Common myeloid progenitor, CD34-positive (primary cell): ENCODE measurements around the gene NDUFAF4.

ENCODE experiments used
- CTCF ChIA-PET: fragments of 350-600 bp; sonication (Branson Sonifier 250); formaldehyde crosslinking; loops from one replicate; lab custom pipeline; 2021; ENCODE audit warnings: antibody characterized with exemption; lab: Charles Lee
- POLR2A ChIA-PET: fragments of 350-600 bp; sonication (Branson Sonifier 250); formaldehyde crosslinking; loops from one replicate; lab custom pipeline; 2021; ENCODE audit warnings: antibody characterized with exemption; lab: Charles Lee
- DNase-seq, 3 donors: peaks; one replicate each; pipeline versions ENCODE4 v3.0.0 to v3.0.0-alpha.2; 2013
- H3K27ac ChIP-seq, 2 experiments: 1 replicate in 1 of 2; 2 replicates in 1 of 2; pipeline ENCODE4 v1.7.0; 2013; ENCODE audit warnings: inconsistent platforms in 2 of 2, low read length in 2 of 2, mild to moderate bottlenecking in 2 of 2, low read depth in 1 of 2, moderate library complexity in 1 of 2; ENCODE audit not compliant: severe bottlenecking in 2 of 2, insufficient read depth in 1 of 2, poor library complexity in 1 of 2
- H3K27me3 ChIP-seq, 5 experiments: replicated peaks in 2 of 5; 1 replicate in 3 of 5; 2 replicates in 2 of 5; pipeline versions ENCODE4 v1.6.1 to v1.7.0; 2013; ENCODE audit warnings: low read length in 4 of 5, mild to moderate bottlenecking in 2 of 5, moderate library complexity in 2 of 5, inconsistent platforms in 1 of 5; ENCODE audit not compliant: insufficient read depth in 5 of 5, control insufficient read depth in 4 of 5
- H3K36me3 ChIP-seq, 4 experiments: 1 replicate in 2 of 4; 2 replicates in 2 of 4; pipeline versions ENCODE4 v1.6.1 to v1.7.0; 2013; ENCODE audit warnings: low read length in 3 of 4, control low read depth in 1 of 4, mild to moderate bottlenecking in 1 of 4; ENCODE audit not compliant: control insufficient read depth in 4 of 4, insufficient read depth in 4 of 4
- H3K4me1 ChIP-seq, 4 experiments: 1 replicate in 3 of 4; 2 replicates in 1 of 4; pipeline versions ENCODE4 v1.6.1 to v1.7.1; 2013; ENCODE audit warnings: low read length in 3 of 4, mild to moderate bottlenecking in 3 of 4, control low read depth in 1 of 4, inconsistent platforms in 1 of 4, moderate library complexity in 1 of 4; ENCODE audit not compliant: control insufficient read depth in 4 of 4, insufficient read depth in 4 of 4; ENCODE audit errors: control extremely low read depth in 1 of 4
- H3K4me3 ChIP-seq, 7 experiments: 1 replicate in 4 of 7; 2 replicates in 3 of 7; pipeline versions ENCODE4 v1.5.1 to v1.7.0; 2013; ENCODE audit warnings: mild to moderate bottlenecking in 7 of 7, low read length in 6 of 7, moderate library complexity in 6 of 7, inconsistent platforms in 2 of 7, low read depth in 2 of 7, control low read depth in 1 of 7; ENCODE audit not compliant: insufficient read depth in 4 of 7, control insufficient read depth in 1 of 7; ENCODE audit errors: extremely low read depth in 1 of 7
- H3K9me3 ChIP-seq, 5 experiments: 1 replicate in 4 of 5; 2 replicates in 1 of 5; pipeline versions ENCODE4 v1.6.1 to v1.7.1; 2013; ENCODE audit warnings: low read length in 4 of 5, mild to moderate bottlenecking in 2 of 5, inconsistent platforms in 1 of 5, low read depth in 1 of 5, moderate library complexity in 1 of 5; ENCODE audit not compliant: control insufficient read depth in 4 of 5, insufficient read depth in 2 of 5; ENCODE audit errors: control extremely low read depth in 1 of 5
- WGBS: methylation state at CpG from one replicate; pipeline ENCODE4 v1.1.5; 2013; ENCODE audit not compliant: insufficient coverage; 5-methylcytosine and 5-hydroxymethylcytosine counted together

The NDUFAF4 gene

DNA sequence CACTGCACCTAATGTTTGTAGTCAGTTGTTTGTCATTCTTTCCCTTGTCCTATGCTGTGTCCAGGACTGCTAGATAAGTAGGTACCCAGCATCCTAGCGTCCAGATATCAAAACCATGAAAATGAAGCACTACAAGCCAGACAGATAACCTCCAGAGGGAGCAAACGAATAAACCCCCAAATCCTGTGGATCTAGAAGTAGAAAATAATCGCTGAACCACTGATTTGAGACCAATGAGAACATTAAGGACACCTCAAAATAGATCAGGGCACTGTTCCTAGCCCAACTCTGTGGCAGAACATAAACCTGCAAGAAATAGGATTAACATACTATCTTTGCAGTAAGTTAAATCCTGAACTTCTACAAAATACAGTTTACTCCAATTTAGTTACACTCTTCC is 25.7 kb upstream of the NDUFAF4 start:
- peak overlapping the region in 2 of 7 experiments; percentile 71 to 86 for H3K4me3 ChIP-seq
- no peaks in the 10 kb centered on the region for H3K36me3 ChIP-seq
- CTCF ChIA-PET, result no interaction called here
- DNase-seq, result no peak
- 90% methylated on average over 2 of the region's 3 CpGs for WGBS
- peak overlapping the region in 1 of 2 experiments; percentile 50 for H3K27ac ChIP-seq
- H3K9me3 ChIP-seq, result no peaks in the 10 kb centered on the region
- peaks cover 0 to 7% (median 0%) of the 10 kb centered on the region in 5 experiments for H3K27me3 ChIP-seq
- POLR2A ChIA-PET, result no interaction called here
- peaks cover 8 to 18% (median 15%) of the 10 kb centered on the region in 4 experiments for H3K4me1 ChIP-seq

DNA sequence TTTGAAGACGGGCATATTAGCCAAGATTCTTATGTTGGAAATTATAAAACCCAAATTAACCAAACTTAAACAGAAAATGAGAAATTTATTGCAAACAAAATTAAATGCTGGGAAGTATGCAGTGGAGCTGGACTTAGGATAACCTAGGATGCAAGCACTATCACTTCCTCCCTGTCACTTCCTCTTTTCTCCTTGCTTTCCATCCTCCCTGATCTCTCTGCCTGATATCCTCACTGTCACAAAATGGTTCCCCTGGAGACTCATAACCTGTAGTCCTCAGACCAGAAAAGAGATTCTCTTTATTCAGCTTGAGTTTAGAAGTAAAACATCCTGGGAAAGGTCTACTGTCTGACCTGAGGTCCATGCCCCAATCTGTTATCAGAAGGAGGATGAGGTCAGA is 19.4 kb upstream of the NDUFAF4 start:
- ChIA-PET POLR2A (no interaction called here), CTCF (interaction anchor here (1.5 to 2.0 kb wide), 2 partner anchors 9 to 10 kb away, joined by 4 read pairs; no protein-coding TSS in a partner anchor)
- WGBS, result no CpG with 5 or more reads among the region's 1 CpG

DNA sequence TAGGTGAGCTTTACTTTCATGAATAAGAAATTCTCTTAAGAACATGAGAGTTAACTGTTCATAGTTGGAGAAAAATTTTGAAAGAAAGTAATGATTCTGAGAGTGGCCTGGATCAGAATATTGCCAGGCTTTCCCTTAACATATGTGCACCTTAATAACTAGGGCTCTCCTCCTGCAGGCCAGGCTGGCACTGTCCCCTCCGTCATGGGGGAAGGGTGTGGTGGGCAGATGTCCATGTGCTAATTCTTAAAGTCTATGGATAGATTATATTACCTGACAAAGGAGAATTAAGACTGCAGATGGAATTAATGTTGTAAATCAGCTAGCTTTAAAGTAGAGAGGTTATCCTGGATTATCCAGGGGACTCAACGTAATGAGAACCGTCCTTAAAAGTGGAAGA is 15.9 kb upstream of the NDUFAF4 start:
- CTCF ChIA-PET, result interaction anchor here (0.7 to 1.2 kb wide), 4 partner anchors 8 to 286 kb away, joined by 3 to 4 read pairs (median 3); no protein-coding TSS in a partner anchor
- H3K4me1 ChIP-seq, result peaks cover 0 to 2% (median 0%) of the 10 kb centered on the region in 4 experiments
- no peak overlapping the region for H3K4me3 ChIP-seq
- no peaks in the 10 kb centered on the region for H3K36me3 ChIP-seq
- 80% methylated on average over 2 of the region's 3 CpGs for WGBS
- peaks cover 0 to 3% (median 2%) of the 10 kb centered on the region in 5 experiments for H3K27me3 ChIP-seq
- no peak for DNase-seq
- POLR2A ChIA-PET, result no interaction called here
- no peak overlapping the region for H3K27ac ChIP-seq
- no peaks in the 10 kb centered on the region for H3K9me3 ChIP-seq

More for the DNA sequence above, 19.4 kb upstream of the NDUFAF4 start:
- Histone ChIP-seq H3K9me3 (no peaks in the 10 kb centered on the region), H3K4me1 (peaks cover 0 to 2% (median 0%) of the 10 kb centered on the region in 4 experiments), H3K4me3 (no peak overlapping the region), H3K36me3 (no peaks in the 10 kb centered on the region), H3K27me3 (peaks cover 0 to 3% (median 0%) of the 10 kb centered on the region in 5 experiments), H3K27ac (no peak overlapping the region)
- DNase-seq, result peak in 1 of 3 donors; percentile 18

DNA sequence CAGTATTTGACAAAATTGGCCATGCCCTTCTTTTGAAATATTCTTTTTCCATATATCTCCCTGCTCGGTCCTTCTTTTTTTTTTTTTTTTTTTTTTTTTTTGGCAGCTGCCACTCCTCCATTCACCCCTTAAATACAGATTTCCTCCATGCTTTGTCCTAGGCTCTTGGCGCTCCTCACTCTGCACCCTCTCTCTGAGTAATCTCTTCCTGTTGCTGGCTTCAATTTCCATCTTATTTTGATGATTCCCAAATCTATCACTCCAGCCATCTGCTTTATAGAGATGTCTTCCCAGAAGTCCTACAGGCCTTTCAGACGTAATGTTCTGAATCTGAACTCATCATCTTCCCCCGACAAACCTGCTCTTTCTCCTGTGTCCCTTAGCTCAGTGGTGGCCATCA is 14.1 kb upstream of the NDUFAF4 start:
- Histone ChIP-seq H3K27me3 (peaks cover 0 to 5% (median 2%) of the 10 kb centered on the region in 5 experiments), H3K9me3 (no peaks in the 10 kb centered on the region), H3K27ac (no peak overlapping the region), H3K4me3 (no peak overlapping the region), H3K36me3 (no peaks in the 10 kb centered on the region), H3K4me1 (peaks cover 0 to 2% (median 0%) of the 10 kb centered on the region in 4 experiments)
- 88% methylated on average over 3 of the region's 4 CpGs for WGBS
- CTCF ChIA-PET, result interaction anchor here (1.0 to 1.8 kb wide), 3 partner anchors 9 to 147 kb away, joined by 4 to 5 read pairs (median 4); partner anchors contain the start of gene NDUFAF4
- DNase-seq, result no peak
- POLR2A ChIA-PET, result no interaction called here

DNA sequence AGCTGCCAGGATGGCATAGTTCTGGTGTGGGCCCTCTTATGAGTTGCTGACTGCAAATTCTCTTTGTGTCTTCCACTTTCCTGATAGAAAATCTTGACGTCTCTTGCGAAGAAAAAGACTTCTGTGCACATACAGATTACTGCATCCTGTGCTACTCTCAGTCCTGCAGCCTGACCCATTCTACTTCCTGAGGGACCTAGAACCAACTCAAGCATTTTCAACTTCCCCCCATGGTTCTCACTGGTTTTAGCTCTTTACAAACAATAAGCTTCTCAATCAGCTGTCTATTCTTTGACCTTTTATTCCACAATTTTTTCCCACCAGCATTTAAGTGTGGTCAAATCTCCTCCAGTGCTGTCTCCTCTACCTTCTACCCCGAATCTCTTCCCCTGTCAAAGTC is 13.5 kb upstream of the NDUFAF4 start:
- Histone ChIP-seq H3K9me3 (no peaks in the 10 kb centered on the region), H3K27me3 (peaks cover 0 to 5% (median 4%) of the 10 kb centered on the region in 5 experiments), H3K27ac (no peak overlapping the region), H3K36me3 (no peaks in the 10 kb centered on the region), H3K4me1 (peaks cover 0 to 2% (median 0%) of the 10 kb centered on the region in 4 experiments), H3K4me3 (no peak overlapping the region)
- CTCF ChIA-PET, result interaction anchor here (1.0 to 1.5 kb wide), 2 partner anchors 10 to 13 kb away, joined by 4 to 5 read pairs; partner anchors contain the start of gene NDUFAF4
- DNase-seq, result no peak
- WGBS, result 88% methylated on average over 3 of the region's 3 CpGs
- POLR2A ChIA-PET, result interaction anchor here (0.7 kb wide), 1 partner anchor 155 kb away, joined by 3 read pairs; no protein-coding TSS in a partner anchor

DNA sequence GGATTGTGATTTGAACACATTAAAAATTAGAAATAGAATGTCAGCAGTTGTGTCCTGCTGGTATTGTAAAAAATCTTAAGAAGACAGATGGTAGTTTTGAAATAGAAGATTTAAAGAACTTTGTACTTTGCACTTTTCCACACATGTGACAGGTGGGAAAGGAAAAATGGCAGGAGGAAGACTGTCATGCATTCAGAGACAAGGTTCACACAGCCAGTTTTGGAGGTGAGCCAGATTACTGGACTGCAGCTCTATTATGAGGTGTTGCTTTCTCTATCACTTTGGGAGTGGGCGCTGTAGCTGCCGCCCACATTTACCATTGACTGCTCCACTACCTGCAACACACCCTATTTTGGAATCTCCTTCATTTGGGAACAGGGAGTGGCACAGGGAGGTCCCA is 12.1 kb upstream of the NDUFAF4 start:
- H3K4me1 ChIP-seq, result peaks cover 0 to 2% (median 0%) of the 10 kb centered on the region in 4 experiments
- H3K4me3 ChIP-seq, result no peak overlapping the region
- no peak for DNase-seq
- H3K9me3 ChIP-seq, result no peaks in the 10 kb centered on the region
- POLR2A ChIA-PET, result no interaction called here
- no peak overlapping the region for H3K27ac ChIP-seq
- peaks cover 0 to 8% (median 5%) of the 10 kb centered on the region in 5 experiments for H3K27me3 ChIP-seq
- CTCF ChIA-PET, result interaction anchor here (2.0 kb wide), 1 partner anchor 12 kb away, joined by 9 read pairs; no protein-coding TSS in a partner anchor
- WGBS, result 100% methylated on average over 1 of the region's 2 CpGs
- H3K36me3 ChIP-seq, result no peaks in the 10 kb centered on the region

DNA sequence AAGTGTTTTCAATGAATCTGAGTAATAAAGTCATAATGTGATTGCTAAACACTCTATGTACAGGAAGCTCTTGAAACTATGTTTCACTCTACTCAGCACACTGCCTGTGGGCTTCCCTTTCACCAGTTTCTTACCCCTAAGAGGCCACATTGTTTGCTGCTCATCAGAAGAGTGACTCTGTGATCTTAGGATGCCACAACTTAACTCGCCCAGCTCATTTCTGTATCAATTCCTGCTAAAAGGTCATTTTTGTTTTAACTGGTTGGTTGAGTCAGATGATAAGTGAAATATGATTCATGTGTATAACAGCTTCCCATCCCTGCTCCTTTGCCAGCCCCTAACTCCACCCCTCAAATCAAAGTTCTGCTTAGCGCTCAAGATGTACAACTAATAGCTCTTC is 9.8 kb upstream of the NDUFAF4 start:
- no CpG with 5 or more reads among the region's 2 CpGs for WGBS
- POLR2A ChIA-PET, result no interaction called here
- H3K27ac ChIP-seq, result no peak overlapping the region
- no peaks in the 10 kb centered on the region for H3K9me3 ChIP-seq
- no peak for DNase-seq
- CTCF ChIA-PET, result interaction anchor here (1.0 to 2.2 kb wide), 5 partner anchors 9 to 152 kb away, joined by 3 to 15 read pairs (median 6); partner anchors contain the start of gene NDUFAF4
- H3K36me3 ChIP-seq, result no peaks in the 10 kb centered on the region
- H3K4me3 ChIP-seq, result no peak overlapping the region
- H3K27me3 ChIP-seq, result peaks cover 0 to 8% (median 5%) of the 10 kb centered on the region in 5 experiments
- H3K4me1 ChIP-seq, result no peaks in the 10 kb centered on the region
